ENCODE measurements around the gene PAGE2.
A peak's percentile ranks its signal among the peaks of the same experiment; 100 is the strongest.
"Not testable (repeated sequence)": the region's sequence is repeated elsewhere in the genome, so short reads cannot be mapped to it uniquely, and the experiment has no call there.

PAGE2 gene

DNA sequence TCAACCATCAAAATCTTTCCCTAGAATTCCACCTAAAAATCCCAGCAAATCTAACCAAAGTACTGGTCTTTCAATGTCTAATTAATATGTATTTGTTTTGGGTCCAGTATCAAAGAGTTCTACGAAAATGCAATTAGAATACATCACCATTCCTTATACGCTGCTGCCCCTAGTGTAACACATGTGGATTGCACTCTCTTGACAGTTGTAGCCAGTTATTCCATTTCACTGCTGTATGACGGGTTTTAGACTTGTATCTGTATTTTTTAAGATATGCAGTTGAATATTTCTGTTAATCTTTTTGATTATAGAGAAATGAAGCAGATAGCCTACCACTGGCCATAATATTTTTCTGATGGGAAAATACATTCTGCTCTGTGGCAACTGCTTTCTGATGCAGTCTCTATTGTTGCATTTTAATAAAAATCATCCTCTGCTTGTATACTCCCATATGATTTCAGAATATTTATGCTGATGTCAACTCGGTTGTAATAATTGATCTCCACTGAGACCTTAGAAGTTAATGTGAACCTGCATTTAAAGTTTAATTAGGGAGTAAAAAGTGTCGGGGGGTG is 31.1 kb upstream of the PAGE2 start:
- Histone ChIP-seq H3K4ac (ENCODE audit: low read depth, low read length) (no peak overlapping the region), H2BK15ac (replicated peaks; ENCODE audit: low read depth) (no peak overlapping the region), H3K4me2 (ENCODE audit: low read length) (no peak overlapping the region), H3K56ac (ENCODE audit: low read length) (no peak overlapping the region), H3K27me3 (ENCODE audit: insufficient read depth, low read length, poor library complexity) (no peaks in the 10 kb centered on the region), H3K79me2 (ENCODE audit: control insufficient read depth, insufficient read depth, low read length) (no peaks in the 10 kb centered on the region), H2BK5ac (ENCODE audit: low read length) (no peak overlapping the region), H2AK5ac (ENCODE audit: low read length) (no peak overlapping the region), H3K4me3 (ENCODE audit: low read length) (no peak overlapping the region), H3K27ac (ENCODE audit: low read depth, low read length) (no peak overlapping the region), H4K5ac (ENCODE audit: low read length) (no peak overlapping the region), H4K8ac (ENCODE audit: low read depth, low read length) (no peak overlapping the region), H3K36me3 (ENCODE audit: control insufficient read depth, insufficient read depth, low read length) (no peaks in the 10 kb centered on the region), H3K9ac (ENCODE audit: low read length) (no peak overlapping the region), H3K79me1 (ENCODE audit: low read length) (no peaks in the 10 kb centered on the region), H3K18ac (ENCODE audit: low read length) (no peak overlapping the region), H2BK120ac (ENCODE audit: low read depth, low read length) (no peak overlapping the region), H3K23ac (ENCODE audit: low read length) (no peak overlapping the region), H3K4me1 (ENCODE audit: control insufficient read depth, low read depth, low read length) (no peaks in the 10 kb centered on the region)
- peak; percentile 14 for DNase-seq
- WGBS (ENCODE audit: extremely low coverage, insufficient coverage, low lambda C conversion rate), result no CpG with 5 or more reads among the region's 5 CpGs

DNA sequence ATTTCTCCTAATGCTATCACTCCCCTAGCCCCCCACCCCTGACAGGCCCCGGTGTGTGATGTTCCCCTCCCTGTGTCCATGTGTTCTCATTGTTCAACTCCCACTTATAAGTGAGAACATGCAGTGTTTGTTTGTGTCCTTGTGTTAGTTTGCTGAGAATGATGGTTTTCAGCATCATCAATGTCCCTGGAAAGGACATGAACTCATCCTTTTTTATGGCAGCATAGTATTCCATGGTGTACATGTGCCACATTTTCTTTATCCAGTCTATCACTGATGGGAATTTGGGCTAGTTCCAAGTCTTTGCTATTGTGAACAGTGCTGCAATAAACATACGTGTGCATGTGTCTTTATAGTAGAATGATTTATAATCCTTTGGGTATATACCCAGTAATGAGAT is 21.6 kb upstream of the PAGE2 start:
- not testable (repeated sequence) for H3K4me3 ChIP-seq (ENCODE audit: low read length); H4K5ac ChIP-seq (ENCODE audit: low read length); H3K79me2 ChIP-seq (ENCODE audit: control insufficient read depth, insufficient read depth, low read length); DNase-seq; H2AK5ac ChIP-seq (ENCODE audit: low read length); H2BK120ac ChIP-seq (ENCODE audit: low read depth, low read length); H3K79me1 ChIP-seq (ENCODE audit: low read length); H3K56ac ChIP-seq (ENCODE audit: low read length); H3K23ac ChIP-seq (ENCODE audit: low read length); H3K9ac ChIP-seq (ENCODE audit: low read length); H2BK15ac ChIP-seq (replicated peaks; ENCODE audit: low read depth); H3K27ac ChIP-seq (ENCODE audit: low read depth, low read length); H3K4me2 ChIP-seq (ENCODE audit: low read length); H3K27me3 ChIP-seq (ENCODE audit: insufficient read depth, low read length, poor library complexity); H3K18ac ChIP-seq (ENCODE audit: low read length); H2BK5ac ChIP-seq (ENCODE audit: low read length); H4K8ac ChIP-seq (ENCODE audit: low read depth, low read length); H3K4me1 ChIP-seq (ENCODE audit: control insufficient read depth, low read depth, low read length); H3K4ac ChIP-seq (ENCODE audit: low read depth, low read length); H3K36me3 ChIP-seq (ENCODE audit: control insufficient read depth, insufficient read depth, low read length)
- no CpG with 5 or more reads among the region's 2 CpGs for WGBS (ENCODE audit: extremely low coverage, insufficient coverage, low lambda C conversion rate)

GRCh38 chrX:55072286-55072685 is 16.5 kb upstream of the PAGE2 start:
- Histone ChIP-seq H4K5ac (ENCODE audit: low read length) (no peak overlapping the region), H2AK5ac (ENCODE audit: low read length) (no peak overlapping the region), H3K4me3 (ENCODE audit: low read length) (no peak overlapping the region), H3K4me1 (ENCODE audit: control insufficient read depth, low read depth, low read length) (no peaks in the 10 kb centered on the region), H3K56ac (ENCODE audit: low read length) (no peak overlapping the region), H3K23ac (ENCODE audit: low read length) (no peak overlapping the region), H3K27me3 (ENCODE audit: insufficient read depth, low read length, poor library complexity) (no peaks in the 10 kb centered on the region), H3K4me2 (ENCODE audit: low read length) (no peak overlapping the region), H3K79me1 (ENCODE audit: low read length) (no peaks in the 10 kb centered on the region), H3K27ac (ENCODE audit: low read depth, low read length) (no peak overlapping the region), H2BK5ac (ENCODE audit: low read length) (no peak overlapping the region), H3K4ac (ENCODE audit: low read depth, low read length) (no peak overlapping the region), H3K9ac (ENCODE audit: low read length) (no peak overlapping the region), H2BK15ac (replicated peaks; ENCODE audit: low read depth) (no peak overlapping the region), H2BK120ac (ENCODE audit: low read depth, low read length) (no peak overlapping the region), H4K8ac (ENCODE audit: low read depth, low read length) (no peak overlapping the region), H3K36me3 (ENCODE audit: control insufficient read depth, insufficient read depth, low read length) (no peaks in the 10 kb centered on the region), H3K79me2 (ENCODE audit: control insufficient read depth, insufficient read depth, low read length) (no peaks in the 10 kb centered on the region), H3K18ac (ENCODE audit: low read length) (no peak overlapping the region)
- no CpG with 5 or more reads among the region's 3 CpGs for WGBS (ENCODE audit: extremely low coverage, insufficient coverage, low lambda C conversion rate)
- DNase-seq, result no peak

- Histone ChIP-seq H3K56ac (ENCODE audit: low read length) (no peak within 1 kb of the TSS), H2BK120ac (ENCODE audit: low read depth, low read length) (no peak within 1 kb of the TSS), H3K9ac (ENCODE audit: low read length) (no peak within 1 kb of the TSS), H2BK5ac (ENCODE audit: low read length) (no peak within 1 kb of the TSS), H3K4ac (ENCODE audit: low read depth, low read length) (no peak within 1 kb of the TSS), H3K4me1 (ENCODE audit: control insufficient read depth, low read depth, low read length) (no peaks in the 10 kb centered on the region), H4K8ac (ENCODE audit: low read depth, low read length) (no peak within 1 kb of the TSS), H3K79me2 (ENCODE audit: control insufficient read depth, insufficient read depth, low read length) (no peaks in the 10 kb centered on the region), H3K23ac (ENCODE audit: low read length) (no peak within 1 kb of the TSS), H4K5ac (ENCODE audit: low read length) (no peak within 1 kb of the TSS), H2AK5ac (ENCODE audit: low read length) (no peak within 1 kb of the TSS), H3K36me3 (ENCODE audit: control insufficient read depth, insufficient read depth, low read length) (no peaks in the 10 kb centered on the region), H3K18ac (ENCODE audit: low read length) (no peak within 1 kb of the TSS), H3K4me2 (ENCODE audit: low read length) (no peak within 1 kb of the TSS), H3K79me1 (ENCODE audit: low read length) (no peaks in the 10 kb centered on the region), H3K4me3 (ENCODE audit: low read length) (no peak within 1 kb of the TSS), H2BK15ac (replicated peaks; ENCODE audit: low read depth) (no peak within 1 kb of the TSS), H3K27ac (ENCODE audit: low read depth, low read length) (no peak within 1 kb of the TSS), H3K27me3 (ENCODE audit: insufficient read depth, low read length, poor library complexity) (no peaks in the 10 kb centered on the region)
- no peak for DNase-seq
- no CpG with 5 or more reads among the region's 36 CpGs for WGBS (ENCODE audit: extremely low coverage, insufficient coverage, low lambda C conversion rate)
Measured at GRCh38 chrX:55074851-55075467, 13.9 kb upstream of the PAGE2 start, which contains the start of gene PAGE2B. TSS of gene PAGE2B (plus strand) at chrX:55075030. CDS start at chrX:55076042, 1,012 bp downstream.

DNA sequence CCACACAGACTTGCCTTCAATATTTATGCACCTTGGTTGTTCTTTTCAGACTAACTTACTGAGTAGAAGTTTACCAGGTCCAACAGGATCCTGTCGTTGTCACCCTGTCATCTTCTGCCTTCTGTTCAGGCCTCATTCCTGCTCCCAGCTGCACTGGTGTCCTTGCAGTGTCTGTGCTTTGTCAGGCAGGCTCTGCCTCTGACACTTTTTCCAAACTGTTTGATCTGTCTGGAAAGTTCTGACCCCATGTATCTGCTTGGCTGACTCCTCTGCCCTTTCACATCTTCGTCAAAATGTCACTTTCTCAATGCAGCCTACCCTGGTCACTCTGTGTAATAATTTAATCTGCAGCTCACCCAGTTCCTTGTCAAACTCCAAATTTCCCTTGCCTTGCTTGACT is 9.9 kb downstream of the PAGE2 start:
- Histone ChIP-seq H4K8ac (ENCODE audit: low read depth, low read length) (no peak overlapping the region), H3K36me3 (ENCODE audit: control insufficient read depth, insufficient read depth, low read length) (no peaks in the 10 kb centered on the region), H4K5ac (ENCODE audit: low read length) (no peak overlapping the region), H2AK5ac (ENCODE audit: low read length) (no peak overlapping the region), H3K4me1 (ENCODE audit: control insufficient read depth, low read depth, low read length) (no peaks in the 10 kb centered on the region), H3K23ac (ENCODE audit: low read length) (no peak overlapping the region), H3K56ac (ENCODE audit: low read length) (no peak overlapping the region), H3K79me2 (ENCODE audit: control insufficient read depth, insufficient read depth, low read length) (no peaks in the 10 kb centered on the region), H3K4me3 (ENCODE audit: low read length) (no peak overlapping the region), H3K9ac (ENCODE audit: low read length) (no peak overlapping the region), H3K27ac (ENCODE audit: low read depth, low read length) (no peak overlapping the region), H3K4me2 (ENCODE audit: low read length) (no peak overlapping the region), H3K27me3 (ENCODE audit: insufficient read depth, low read length, poor library complexity) (no peaks in the 10 kb centered on the region), H3K18ac (ENCODE audit: low read length) (no peak overlapping the region), H2BK5ac (ENCODE audit: low read length) (no peak overlapping the region), H2BK120ac (ENCODE audit: low read depth, low read length) (no peak overlapping the region), H3K79me1 (ENCODE audit: low read length) (no peaks in the 10 kb centered on the region), H2BK15ac (replicated peaks; ENCODE audit: low read depth) (no peak overlapping the region), H3K4ac (ENCODE audit: low read depth, low read length) (no peak overlapping the region)
- no peak for DNase-seq
- no CpG with 5 or more reads among the region's 2 CpGs for WGBS (ENCODE audit: extremely low coverage, insufficient coverage, low lambda C conversion rate)

- no peak for DNase-seq
- no peak overlapping the region for H4K8ac ChIP-seq (ENCODE audit: low read depth, low read length)
- H4K5ac ChIP-seq (ENCODE audit: low read length), result no peak overlapping the region
- no peaks in the 10 kb centered on the region for H3K79me1 ChIP-seq (ENCODE audit: low read length)
- no peak overlapping the region for H3K18ac ChIP-seq (ENCODE audit: low read length)
- H3K23ac ChIP-seq (ENCODE audit: low read length), result no peak overlapping the region
- H3K27me3 ChIP-seq (ENCODE audit: insufficient read depth, low read length, poor library complexity), result no peaks in the 10 kb centered on the region
- H3K4me3 ChIP-seq (ENCODE audit: low read length), result no peak overlapping the region
- no peaks in the 10 kb centered on the region for H3K4me1 ChIP-seq (ENCODE audit: control insufficient read depth, low read depth, low read length)
- no peak overlapping the region for H3K4ac ChIP-seq (ENCODE audit: low read depth, low read length)
- no peaks in the 10 kb centered on the region for H3K79me2 ChIP-seq (ENCODE audit: control insufficient read depth, insufficient read depth, low read length)
- no peak overlapping the region for H2BK120ac ChIP-seq (ENCODE audit: low read depth, low read length)
- H3K27ac ChIP-seq (ENCODE audit: low read depth, low read length), result no peak overlapping the region
- WGBS (ENCODE audit: extremely low coverage, insufficient coverage, low lambda C conversion rate), result no CpG with 5 or more reads among the region's 1 CpG
- H3K4me2 ChIP-seq (ENCODE audit: low read length), result no peak overlapping the region
- H3K9ac ChIP-seq (ENCODE audit: low read length), result no peak overlapping the region
- H3K36me3 ChIP-seq (ENCODE audit: control insufficient read depth, insufficient read depth, low read length), result no peaks in the 10 kb centered on the region
- H3K56ac ChIP-seq (ENCODE audit: low read length), result no peak overlapping the region
- H2BK5ac ChIP-seq (ENCODE audit: low read length), result no peak overlapping the region
- no peak overlapping the region for H2AK5ac ChIP-seq (ENCODE audit: low read length)
- H2BK15ac ChIP-seq (replicated peaks; ENCODE audit: low read depth), result no peak overlapping the region
Measured at GRCh38 chrX:55099162-55099561, 10.3 kb downstream of the PAGE2 start.

All from mesendoderm (in vitro differentiated cells).